Upper lobe of left lung (tissue), 6 donors: ENCODE results near the gene CCDC120. TPM values are rescaled to one million over a fixed set of nuclear protein-coding genes. Genes with fewer than 3 reads are reported as not detected.

Experiments
- ATAC-seq, 2 donors: fragments of 200-7000 bp; cut with Tn5 transposase; one replicate each; pipeline ENCODE4 v1.9.1; 2022; ENCODE audit warnings: mild to moderate bottlenecking in 2 of 2, moderate library complexity in 2 of 2; ENCODE audit not compliant: low FRiP score in 2 of 2
- DNase-seq, 2 donors: peaks; one replicate each; pipeline ENCODE4 v3.0.0-alpha.2; 2019 to 2020
- H3K27ac ChIP-seq, 4 donors: fragments of 200-600 bp; sonication (generic); one replicate each; pipeline ENCODE4 v1.5.1; 2016 to 2019
- H3K27me3 ChIP-seq, 4 donors: fragments of 200-600 bp; sonication (generic); one replicate each; pipeline ENCODE4 v1.5.1; 2017 to 2019
- H3K36me3 ChIP-seq, 4 donors: fragments of 200-600 bp; sonication (generic); one replicate each; pipeline ENCODE4 v1.5.1; 2016 to 2019
- H3K4me1 ChIP-seq, 4 donors: fragments of 200-600 bp; sonication (generic); one replicate each; pipeline ENCODE4 v1.5.1; 2018 to 2019
- H3K4me3 ChIP-seq, 4 donors: fragments of 200-600 bp; sonication (generic); one replicate each; pipeline ENCODE4 v1.5.1; 2017 to 2019; ENCODE audit warnings: mild to moderate bottlenecking in 2 of 4, moderate library complexity in 1 of 4
- H3K9me3 ChIP-seq, 4 donors: fragments of 200-600 bp; sonication (generic); one replicate each; pipeline ENCODE4 v1.5.1; 2018 to 2019
- EP300 ChIP-seq, 4 donors: sonication (generic); formaldehyde crosslinking; IDR thresholded peaks; one replicate each; pipeline ENCODE4 v1.5.1; 2017; ENCODE audit warnings: antibody characterized with exemption in 4 of 4, control low read depth in 2 of 4
- POLR2A ChIP-seq, 4 donors: fragments of 450-650 bp; IDR thresholded peaks; one replicate each; pipeline ENCODE4 v1.5.1; 2016 to 2017; ENCODE audit warnings: antibody characterized with exemption in 4 of 4, mild to moderate bottlenecking in 2 of 4
- POLR2AphosphoS5 ChIP-seq, 2 donors: sonication (generic); formaldehyde crosslinking; IDR thresholded peaks; one replicate each; pipeline ENCODE4 v1.5.1; 2017; ENCODE audit warnings: antibody characterized with exemption in 2 of 2
- WGBS, 2 donors: methylation state at CpG; one replicate each; pipeline ENCODE4 v1.1.5; 2017 to 2018; 5-methylcytosine and 5-hydroxymethylcytosine counted together
- total RNA-seq, 6 donors: library from RNA; depleted of rRNA in 4 of 6; stranded (reverse); fragments of >200 nt in 4 of 6; gene quantifications; one replicate each; pipeline versions ENCODE4 v1.1.0 to v1.2.1, GENCODE V29; 2016 to 2021
- TF ChIP-seq, protein P1 (sequence below), 6 experiments: fragments of 450-650 bp in 4 of 6; fragments of 200-600 bp in 2 of 6; sonication (generic) in 2 of 6; IDR thresholded peaks; one replicate each; pipeline ENCODE4 v1.5.1; 2016 to 2019; ENCODE audit warnings: antibody characterized with exemption in 6 of 6
- donor health status: DM: no; HTN: no; CAD: no; lungs with moderate emphysema.
- donor health status: DM: no; HTN: yes; CAD: no; lungs with severe emphysema.

The CCDC120 gene
- total RNA-seq, 6 donors from 2014 or later = 6.0 to 13.5 (median 9.9) TPM

GRCh38 chrX:49064735-49065134, 5.9 kb downstream of the CCDC120 start:
- no peaks in the 10 kb centered on the region for H3K27me3 ChIP-seq
- H3K27ac ChIP-seq = no peak overlapping the region
- ATAC-seq (no peak), DNase-seq (no peak)
- no peak for TF ChIP-seq EP300 (IDR thresholded peaks at IDR 0.05)
- TF ChIP-seq, protein P1, sequence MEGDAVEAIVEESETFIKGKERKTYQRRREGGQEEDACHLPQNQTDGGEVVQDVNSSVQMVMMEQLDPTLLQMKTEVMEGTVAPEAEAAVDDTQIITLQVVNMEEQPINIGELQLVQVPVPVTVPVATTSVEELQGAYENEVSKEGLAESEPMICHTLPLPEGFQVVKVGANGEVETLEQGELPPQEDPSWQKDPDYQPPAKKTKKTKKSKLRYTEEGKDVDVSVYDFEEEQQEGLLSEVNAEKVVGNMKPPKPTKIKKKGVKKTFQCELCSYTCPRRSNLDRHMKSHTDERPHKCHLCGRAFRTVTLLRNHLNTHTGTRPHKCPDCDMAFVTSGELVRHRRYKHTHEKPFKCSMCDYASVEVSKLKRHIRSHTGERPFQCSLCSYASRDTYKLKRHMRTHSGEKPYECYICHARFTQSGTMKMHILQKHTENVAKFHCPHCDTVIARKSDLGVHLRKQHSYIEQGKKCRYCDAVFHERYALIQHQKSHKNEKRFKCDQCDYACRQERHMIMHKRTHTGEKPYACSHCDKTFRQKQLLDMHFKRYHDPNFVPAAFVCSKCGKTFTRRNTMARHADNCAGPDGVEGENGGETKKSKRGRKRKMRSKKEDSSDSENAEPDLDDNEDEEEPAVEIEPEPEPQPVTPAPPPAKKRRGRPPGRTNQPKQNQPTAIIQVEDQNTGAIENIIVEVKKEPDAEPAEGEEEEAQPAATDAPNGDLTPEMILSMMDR (IDR thresholded peaks at IDR 0.05) = no peak
- TF ChIP-seq POLR2A (IDR thresholded peaks at IDR 0.05) = no peak
- TF ChIP-seq POLR2AphosphoS5 (IDR thresholded peaks at IDR 0.05) = no peak
- H3K9me3 ChIP-seq = no peaks in the 10 kb centered on the region
- H3K4me3 ChIP-seq = no peak overlapping the region
- peaks cover 0 to 39% (median 3%) of the 10 kb centered on the region in 4 donors for H3K36me3 ChIP-seq
- H3K4me1 ChIP-seq = peaks cover 0 to 3% (median 0%) of the 10 kb centered on the region in 4 donors
- WGBS, 2 donors = 82 to 92% methylated on average over 6 to 8 of the region's 8 CpGs

DNA sequence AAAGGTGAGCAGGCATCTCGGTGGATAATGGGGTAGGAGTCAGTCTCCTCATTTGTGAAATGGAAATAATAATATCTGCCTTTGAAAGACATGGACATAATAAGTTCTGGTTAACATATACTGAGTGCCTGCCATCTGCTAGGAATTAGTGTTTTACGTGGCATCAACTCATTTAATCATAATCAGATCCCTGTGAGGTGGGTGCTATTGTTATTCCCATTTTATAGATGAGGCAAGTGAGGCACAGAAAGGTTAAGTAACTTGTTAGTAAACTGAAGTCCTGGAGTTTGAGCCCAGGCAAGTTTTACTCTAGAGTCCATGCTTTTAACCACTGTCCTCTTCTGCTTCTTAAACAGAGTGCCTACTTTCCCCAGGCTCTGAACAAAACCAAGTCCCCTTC, 7.5 kb downstream of the CCDC120 start:
- H3K27me3 ChIP-seq = no peaks in the 10 kb centered on the region
- TF ChIP-seq, protein P1 (IDR thresholded peaks at IDR 0.05) = no peak
- TF ChIP-seq POLR2A (IDR thresholded peaks at IDR 0.05) (no peak), EP300 (IDR thresholded peaks at IDR 0.05) (no peak), POLR2AphosphoS5 (IDR thresholded peaks at IDR 0.05) (no peak)
- no peaks in the 10 kb centered on the region for H3K4me1 ChIP-seq
- H3K4me3 ChIP-seq = no peak overlapping the region
- no peak overlapping the region for H3K27ac ChIP-seq
- DNase-seq = no peak
- H3K36me3 ChIP-seq = peaks cover 0 to 39% (median 3%) of the 10 kb centered on the region in 4 donors
- 84 to 92% methylated on average over 2 of the region's 2 CpGs for WGBS, 2 donors
- H3K9me3 ChIP-seq = no peaks in the 10 kb centered on the region
- no peak for ATAC-seq

DNA sequence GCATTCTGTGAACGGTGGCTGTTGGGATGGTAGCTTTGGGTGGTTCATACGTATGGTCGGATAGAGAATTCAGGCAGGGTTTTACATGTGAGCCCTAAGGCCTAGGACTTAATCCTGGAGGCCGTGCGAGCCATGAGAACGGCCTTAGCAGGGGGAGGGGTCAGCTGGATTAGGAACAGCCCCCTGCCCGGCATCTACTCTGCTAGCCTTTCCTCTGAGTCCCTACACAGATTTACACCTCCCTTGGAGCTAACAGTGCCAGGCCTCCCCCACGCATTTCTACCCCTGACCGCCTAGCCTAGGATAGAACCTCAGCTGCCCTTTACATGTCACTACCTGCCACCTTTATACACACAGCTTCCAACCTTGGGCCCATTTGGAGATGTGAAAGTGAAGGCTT, 7.9 kb downstream of the CCDC120 start:
- Histone ChIP-seq H3K36me3 (peaks cover 0 to 39% (median 3%) of the 10 kb centered on the region in 4 donors), H3K4me3 (no peak overlapping the region), H3K9me3 (no peaks in the 10 kb centered on the region), H3K27ac (no peak overlapping the region), H3K4me1 (no peaks in the 10 kb centered on the region), H3K27me3 (no peaks in the 10 kb centered on the region)
- WGBS, 2 donors = 87 to 100% methylated on average over 2 to 8 of the region's 9 CpGs
- TF ChIP-seq POLR2A (IDR thresholded peaks at IDR 0.05) (no peak), EP300 (IDR thresholded peaks at IDR 0.05) (no peak), POLR2AphosphoS5 (IDR thresholded peaks at IDR 0.05) (no peak)
- TF ChIP-seq, protein P1 (IDR thresholded peaks at IDR 0.05) = no peak
- no peak for ATAC-seq
- DNase-seq = no peak

DNA sequence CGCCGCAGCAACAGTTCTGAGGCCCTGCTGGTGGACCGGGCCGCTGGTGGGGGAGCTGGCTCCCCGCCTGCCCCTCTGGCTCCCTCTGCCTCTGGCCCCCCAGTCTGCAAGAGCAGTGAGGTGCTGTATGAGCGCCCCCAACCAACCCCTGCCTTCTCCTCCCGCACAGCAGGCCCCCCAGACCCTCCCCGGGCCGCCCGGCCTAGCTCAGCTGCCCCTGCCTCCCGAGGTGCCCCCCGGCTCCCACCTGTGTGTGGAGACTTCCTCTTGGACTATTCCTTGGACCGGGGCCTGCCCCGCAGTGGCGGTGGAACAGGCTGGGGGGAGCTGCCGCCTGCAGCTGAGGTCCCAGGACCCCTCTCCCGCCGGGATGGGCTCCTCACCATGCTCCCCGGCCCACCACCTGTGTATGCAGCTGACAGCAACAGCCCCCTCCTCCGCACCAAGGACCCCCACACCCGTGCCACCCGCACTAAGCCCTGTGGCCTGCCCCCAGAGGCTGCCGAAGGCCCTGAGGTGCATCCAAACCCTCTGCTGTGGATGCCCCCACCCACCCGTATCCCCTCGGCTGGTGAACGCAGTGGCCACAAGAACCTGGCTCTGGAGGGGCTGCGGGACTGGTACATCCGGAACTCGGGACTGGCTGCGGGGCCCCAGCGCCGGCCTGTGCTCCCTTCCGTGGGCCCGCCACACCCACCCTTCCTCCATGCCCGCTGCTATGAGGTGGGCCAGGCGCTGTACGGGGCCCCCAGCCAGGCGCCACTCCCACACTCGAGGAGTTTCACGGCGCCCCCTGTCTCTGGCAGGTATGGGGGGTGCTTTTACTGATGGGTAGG, 8.7 kb downstream of the CCDC120 start:
- DNase-seq = peak in 1 of 2 donors; percentile 67
- WGBS, 2 donors = 82% methylated on average over 30 of the region's 41 CpGs; no CpG with 5 or more reads in 1 of the 2 donors
- Histone ChIP-seq H3K27me3 (no peaks in the 10 kb centered on the region), H3K36me3 (peaks cover 0 to 34% (median 3%) of the 10 kb centered on the region in 4 donors), H3K4me1 (peaks cover 0 to under 1% (median under 1%) of the 10 kb centered on the region in 4 donors), H3K27ac (no peak overlapping the region), H3K9me3 (no peaks in the 10 kb centered on the region), H3K4me3 (no peak overlapping the region)
- TF ChIP-seq, protein P1 (IDR thresholded peaks at IDR 0.05) = no peak
- TF ChIP-seq POLR2AphosphoS5 (IDR thresholded peaks at IDR 0.05) = no peak
- TF ChIP-seq POLR2A (IDR thresholded peaks at IDR 0.05) = no peak
- no peak for TF ChIP-seq EP300 (IDR thresholded peaks at IDR 0.05)
- ATAC-seq = no peak
